GM10847 (cell line): ENCODE results near the gene ITGB3.

Source experiments
- POLR2A ChIP-seq: IDR thresholded peaks from 2 replicates; pipeline ENCODE4 v1.6.1; 2011; ENCODE audit not compliant: insufficient read length; ENCODE audit errors: extremely low read depth

ITGB3 gene

GRCh38 chr17:47237841-47238240, 15.8 kb upstream of the ITGB3 start:
- no peak for TF ChIP-seq POLR2A

- TF ChIP-seq POLR2A: no peak
These were observed 15.2 kb upstream of the ITGB3 start for GRCh38 chr17:47238321-47239010.

- no peak for TF ChIP-seq POLR2A
These were observed 14.0 kb upstream of the ITGB3 start for GRCh38 chr17:47239619-47239966.

- TF ChIP-seq POLR2A: no peak
These were observed 13.5 kb upstream of the ITGB3 start for GRCh38 chr17:47239967-47240651.

- no peak for TF ChIP-seq POLR2A
These were observed 12.8 kb upstream of the ITGB3 start for GRCh38 chr17:47240806-47241205.

GRCh38 chr17:47242648-47243047, 11.0 kb upstream of the ITGB3 start:
- no peak for TF ChIP-seq POLR2A

GRCh38 chr17:47243737-47244598, 9.7 kb upstream of the ITGB3 start:
- no peak for TF ChIP-seq POLR2A

- no peak for TF ChIP-seq POLR2A
These were observed 8.9 kb upstream of the ITGB3 start for GRCh38 chr17:47244697-47245096.

- no peak for TF ChIP-seq POLR2A
These were observed 7.5 kb upstream of the ITGB3 start for GRCh38 chr17:47246120-47246519.

- TF ChIP-seq POLR2A: no peak
These were observed 2.8 kb upstream of the ITGB3 start for GRCh38 chr17:47250855-47251254.

- no peak for TF ChIP-seq POLR2A
These were observed 2.1 kb upstream of the ITGB3 start for GRCh38 chr17:47251421-47251940.

- no peak for TF ChIP-seq POLR2A
These were observed 1.4 kb upstream of the ITGB3 start for GRCh38 chr17:47252209-47252608.

- no peak for TF ChIP-seq POLR2A
These were observed 688 bp upstream of the ITGB3 start for GRCh38 chr17:47252766-47253512.

- no peak for TF ChIP-seq POLR2A
These were observed 846 bp downstream of the ITGB3 start for GRCh38 chr17:47254403-47254943.

- no peak for TF ChIP-seq POLR2A
These were observed 4.2 kb downstream of the ITGB3 start for GRCh38 chr17:47257651-47258339.

- no peak for TF ChIP-seq POLR2A
These were observed 9.0 kb downstream of the ITGB3 start for GRCh38 chr17:47262586-47262985.
